Activated T-cell treated with anti-CD3 and anti-CD28 coated beads, Interleukin-2, amount 50 U/mL, for 72 hours (primary cell): ENCODE data around the gene NTN4. TPM values are rescaled to one million over a fixed set of nuclear protein-coding genes. Genes with fewer than 3 reads are reported as not detected.
"Not testable (repeated sequence)": the region's sequence is repeated elsewhere in the genome, so short reads cannot be mapped to it uniquely, and the experiment has no call there.

Experiments used
- ATAC-seq, 2 donors: fragments of 150-1000 bp; cut with Tn5 transposase; replicated peaks in 1 of 2; 2 replicates each; pipeline ENCODE4 v1.10.0; 2021; ENCODE audit warnings: moderate library complexity in 2 of 2, mild to moderate bottlenecking in 1 of 2
- DNase-seq, 2 donors: peaks; one replicate each; pipeline ENCODE4 v3.0.0; 2021 to 2022; ENCODE audit warnings: mixed read lengths in 1 of 2
- H3K27ac Mint-ChIP-seq: one replicate; pipeline ENCODE4 v1.8.0; 2022; ENCODE audit warnings: mild to moderate bottlenecking, moderate library complexity, mixed read lengths
- H3K27me3 Mint-ChIP-seq: one replicate; pipeline ENCODE4 v1.8.0; 2022; ENCODE audit warnings: low read depth, mixed read lengths
- H3K36me3 Mint-ChIP-seq, 2 donors: one replicate each; pipeline ENCODE4 v1.8.0; 2022; ENCODE audit warnings: mixed read lengths in 2 of 2, mild to moderate bottlenecking in 1 of 2; ENCODE audit not compliant: insufficient read depth in 2 of 2
- H3K4me1 Mint-ChIP-seq: one replicate; pipeline ENCODE4 v1.8.0; 2022; ENCODE audit warnings: low read depth, mixed read lengths
- H3K4me3 Mint-ChIP-seq, 2 donors: one replicate each; pipeline ENCODE4 v1.8.0; 2022; ENCODE audit warnings: mild to moderate bottlenecking in 2 of 2, mixed read lengths in 2 of 2, moderate library complexity in 2 of 2
- H3K9me3 Mint-ChIP-seq, 2 donors: one replicate each; pipeline ENCODE4 v1.8.0; 2022; ENCODE audit warnings: mixed read lengths in 2 of 2
- total RNA-seq, 2 donors: library from RNA; stranded (reverse); gene quantifications; one replicate each; pipeline ENCODE4 v1.2.3, GENCODE V29; 2022

Gene NTN4
- total RNA-seq: under 1 TPM; 0.26 to 0.69 TPM

DNA sequence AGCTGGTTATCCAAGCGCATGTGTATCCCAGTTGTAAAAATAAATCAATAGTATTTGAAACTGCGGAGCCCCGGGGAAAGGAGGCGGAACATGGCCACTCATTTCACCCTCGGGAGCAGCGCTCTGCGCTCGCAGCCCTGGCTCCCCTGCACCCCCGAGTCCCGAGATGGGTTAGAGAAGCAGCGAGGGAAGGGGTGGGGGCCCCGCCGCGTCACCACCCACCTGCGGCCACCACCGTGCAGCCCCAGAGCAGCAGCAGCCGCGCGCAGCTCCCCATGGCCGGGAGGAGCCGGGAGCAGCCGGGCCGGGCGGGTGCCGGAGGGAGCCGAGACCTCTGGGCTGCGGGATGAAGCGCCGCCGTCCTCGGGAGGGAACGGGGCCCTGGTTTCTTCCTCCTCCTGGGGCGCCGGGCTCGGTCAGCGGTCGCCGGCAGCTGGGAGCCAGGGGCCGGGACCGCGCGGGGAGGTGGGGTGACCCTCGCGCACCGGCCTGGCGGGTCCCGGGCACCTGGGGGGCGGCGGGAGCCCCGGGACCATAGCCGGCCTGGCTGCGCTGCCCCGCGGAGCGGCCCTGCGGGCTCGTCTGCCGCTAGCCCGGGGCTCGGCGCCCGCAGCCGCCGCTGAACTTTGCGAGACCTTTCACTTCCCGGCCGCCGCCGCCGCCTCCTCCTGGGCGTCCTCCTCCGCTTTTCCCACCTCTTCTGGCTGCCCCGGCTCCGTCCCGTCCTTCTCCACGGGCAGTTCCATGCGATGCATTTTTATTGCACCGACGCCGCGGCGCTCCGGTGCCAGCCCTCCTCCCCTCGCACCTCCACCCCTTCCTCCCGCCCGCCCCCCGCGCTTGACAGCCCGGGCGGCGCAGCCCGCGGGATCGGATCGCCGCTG lies at the start of gene NTN4:
Gene NTN4, minus strand, starts transcription at position 732 of the 884 bp plus-strand sequence. Its CDS starts 455 bp downstream, at position 277.
- ATAC-seq (peak; percentile 58 to 65), DNase-seq (peak; percentile 30 to 35)
- H3K27me3 Mint-ChIP-seq: peaks cover 79% of the 10 kb centered on the region
- peaks cover 14% of the 10 kb centered on the region for H3K4me1 Mint-ChIP-seq
- peak within 1 kb of the TSS; percentile 83 to 92 for H3K4me3 Mint-ChIP-seq
- no peak within 1 kb of the TSS for H3K27ac Mint-ChIP-seq
- no peaks in the 10 kb centered on the region for H3K36me3 Mint-ChIP-seq
- no peaks in the 10 kb centered on the region for H3K9me3 Mint-ChIP-seq

DNA sequence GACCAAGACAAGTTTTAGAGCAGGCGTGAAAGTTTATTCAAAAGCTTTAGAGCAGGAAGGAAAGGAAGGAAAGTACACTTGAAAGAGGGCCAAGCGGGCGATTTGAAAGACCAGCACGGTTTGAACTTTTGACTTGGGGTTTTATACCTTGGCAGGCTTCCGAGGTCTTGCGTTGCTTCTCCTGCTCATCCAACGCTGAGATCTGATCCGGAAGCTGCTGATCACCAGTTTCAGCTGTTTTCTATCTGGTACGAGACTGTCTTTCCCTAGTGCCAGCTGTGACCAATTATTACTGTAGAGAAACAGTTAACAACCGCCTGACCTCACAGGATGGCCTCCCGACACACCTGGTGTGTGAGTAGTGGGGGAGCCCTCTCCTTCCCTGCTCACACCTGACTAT lies 47.6 kb upstream of the NTN4 start:
- ATAC-seq: no peak
- H3K27me3 Mint-ChIP-seq: peaks cover 24% of the 10 kb centered on the region
- H3K4me1 Mint-ChIP-seq: peaks cover 5% of the 10 kb centered on the region
- H3K27ac Mint-ChIP-seq: no peak overlapping the region
- H3K9me3 Mint-ChIP-seq: no peaks in the 10 kb centered on the region
- H3K36me3 Mint-ChIP-seq: no peaks in the 10 kb centered on the region
- no peak for DNase-seq
- H3K4me3 Mint-ChIP-seq: peak overlapping the region in 1 of 2 donors; percentile 11

DNA sequence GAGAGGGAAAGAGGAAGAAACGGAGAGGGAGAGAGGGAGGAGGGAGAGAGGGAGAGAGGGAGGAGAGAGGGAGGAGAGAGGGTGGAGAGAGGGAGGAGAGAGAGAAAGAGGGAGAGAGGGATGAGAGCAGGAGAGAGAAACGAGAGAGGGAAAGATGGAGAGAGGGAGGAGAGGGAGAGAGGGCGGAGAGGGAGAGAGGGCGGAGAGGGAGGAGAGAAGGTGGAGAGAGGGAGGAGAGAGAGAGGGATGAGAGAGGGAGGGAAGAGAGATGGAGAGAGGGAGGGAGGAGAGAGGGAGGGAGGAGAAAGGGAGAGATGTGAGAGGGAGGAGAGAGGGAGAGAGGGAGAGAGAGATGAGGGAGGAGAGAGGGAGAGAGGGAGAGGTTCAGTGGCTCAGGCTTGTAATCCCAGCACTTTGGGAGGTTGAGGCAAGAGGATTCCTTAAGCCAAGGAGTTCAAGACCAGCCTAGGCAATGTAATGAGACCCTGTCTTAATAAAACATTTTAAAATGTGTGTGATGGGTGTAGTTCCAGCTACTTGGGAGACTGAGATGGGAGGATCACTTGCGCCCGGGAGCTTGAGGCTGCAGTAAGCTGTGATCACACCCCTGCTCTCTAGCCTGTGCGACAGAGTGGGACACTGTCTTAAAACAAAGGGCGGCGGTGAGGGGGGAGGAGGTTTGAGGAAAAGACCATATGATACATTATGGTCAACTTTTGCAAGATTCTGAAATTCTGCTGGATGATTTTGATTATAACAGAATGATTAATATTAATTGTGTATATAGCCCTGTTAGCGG lies 46.9 kb upstream of the NTN4 start:
- H3K4me1 Mint-ChIP-seq: peaks cover 5% of the 10 kb centered on the region
- no peak overlapping the region for H3K27ac Mint-ChIP-seq
- H3K36me3 Mint-ChIP-seq: no peaks in the 10 kb centered on the region
- no peak for DNase-seq
- H3K9me3 Mint-ChIP-seq: no peaks in the 10 kb centered on the region
- H3K27me3 Mint-ChIP-seq: peaks cover 27% of the 10 kb centered on the region
- ATAC-seq: no peak
- no peak overlapping the region for H3K4me3 Mint-ChIP-seq

DNA sequence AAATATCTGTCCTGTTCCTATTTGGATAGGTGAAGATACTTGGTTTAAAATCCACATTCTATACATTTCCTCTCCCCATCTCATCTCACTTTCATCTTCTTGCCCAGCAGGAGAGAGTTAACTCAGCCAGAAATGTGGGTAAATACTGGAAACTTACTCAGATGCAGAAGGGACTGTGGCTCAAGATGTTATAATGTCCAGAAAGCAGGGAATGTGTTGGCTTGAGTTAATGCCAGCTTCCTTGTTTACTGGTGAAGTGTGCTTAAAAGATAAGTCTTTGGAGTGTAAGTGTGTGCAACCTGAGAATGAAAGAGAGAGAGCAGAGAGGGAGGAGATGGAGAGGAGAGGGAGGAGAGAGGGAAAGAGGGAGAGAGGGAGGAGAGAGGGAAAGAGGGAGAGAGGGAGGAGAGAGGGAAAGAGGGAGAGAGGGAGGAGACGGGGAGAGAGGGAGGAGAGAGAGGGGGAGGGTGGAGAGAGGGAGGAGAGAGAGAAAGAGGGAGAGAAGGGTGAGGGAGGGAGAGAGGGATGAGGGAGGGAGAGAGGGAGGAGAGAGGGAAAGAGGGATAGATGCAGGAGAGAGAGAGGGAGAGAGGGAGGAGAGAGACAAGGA lies 46.2 kb upstream of the NTN4 start:
- no peaks in the 10 kb centered on the region for H3K36me3 Mint-ChIP-seq
- H3K27me3 Mint-ChIP-seq: peaks cover 32% of the 10 kb centered on the region
- H3K9me3 Mint-ChIP-seq: no peaks in the 10 kb centered on the region
- H3K27ac Mint-ChIP-seq: no peak overlapping the region
- DNase-seq (no peak), ATAC-seq (no peak)
- no peak overlapping the region for H3K4me3 Mint-ChIP-seq
- peaks cover 5% of the 10 kb centered on the region for H3K4me1 Mint-ChIP-seq

DNA sequence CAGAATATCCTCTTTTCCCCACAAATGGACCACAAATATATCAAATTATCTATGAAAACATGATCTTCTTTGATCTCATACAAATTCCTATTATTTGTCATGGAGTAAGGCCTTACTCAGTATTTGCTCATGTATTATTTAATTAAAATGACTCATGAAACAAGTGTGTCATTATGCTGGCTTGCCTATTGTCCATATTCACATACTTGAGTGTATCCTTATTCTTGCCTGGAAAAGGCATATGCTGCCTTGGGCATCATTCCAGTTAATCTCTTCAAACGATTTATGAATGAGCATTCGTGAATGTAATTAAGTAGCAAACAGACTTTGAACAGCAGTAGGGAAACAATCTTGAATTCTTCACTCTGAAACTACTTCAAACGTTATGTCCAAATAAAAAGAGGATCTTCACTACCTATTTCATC lies 45.6 kb upstream of the NTN4 start:
- Mint-ChIP-seq H3K27me3 (peaks cover 32% of the 10 kb centered on the region), H3K27ac (no peak overlapping the region), H3K4me3 (no peak overlapping the region), H3K9me3 (no peaks in the 10 kb centered on the region), H3K36me3 (no peaks in the 10 kb centered on the region), H3K4me1 (peaks cover 5% of the 10 kb centered on the region)
- DNase-seq: no peak
- ATAC-seq: no peak

DNA sequence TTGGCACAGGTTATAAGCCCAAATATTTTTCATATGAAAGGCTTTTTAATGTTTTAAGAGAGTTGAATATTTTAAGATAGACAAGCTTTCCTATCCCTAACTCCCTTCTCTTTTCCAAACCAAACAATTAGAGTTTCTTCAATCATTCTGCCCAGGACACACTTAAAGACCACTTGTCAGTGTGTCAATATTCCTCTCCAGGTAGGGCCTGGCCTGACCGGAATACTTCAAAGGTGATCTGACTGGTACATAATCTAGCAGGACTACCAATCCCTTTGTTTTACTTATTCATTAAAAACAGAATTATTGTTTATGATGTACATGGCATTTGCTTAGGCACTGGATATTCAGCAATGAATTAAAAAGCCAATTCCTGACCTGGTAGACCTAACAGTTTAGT lies 44.0 kb upstream of the NTN4 start:
- Mint-ChIP-seq H3K36me3 (no peaks in the 10 kb centered on the region), H3K4me3 (no peak overlapping the region), H3K27me3 (peaks cover 42% of the 10 kb centered on the region)

DNA sequence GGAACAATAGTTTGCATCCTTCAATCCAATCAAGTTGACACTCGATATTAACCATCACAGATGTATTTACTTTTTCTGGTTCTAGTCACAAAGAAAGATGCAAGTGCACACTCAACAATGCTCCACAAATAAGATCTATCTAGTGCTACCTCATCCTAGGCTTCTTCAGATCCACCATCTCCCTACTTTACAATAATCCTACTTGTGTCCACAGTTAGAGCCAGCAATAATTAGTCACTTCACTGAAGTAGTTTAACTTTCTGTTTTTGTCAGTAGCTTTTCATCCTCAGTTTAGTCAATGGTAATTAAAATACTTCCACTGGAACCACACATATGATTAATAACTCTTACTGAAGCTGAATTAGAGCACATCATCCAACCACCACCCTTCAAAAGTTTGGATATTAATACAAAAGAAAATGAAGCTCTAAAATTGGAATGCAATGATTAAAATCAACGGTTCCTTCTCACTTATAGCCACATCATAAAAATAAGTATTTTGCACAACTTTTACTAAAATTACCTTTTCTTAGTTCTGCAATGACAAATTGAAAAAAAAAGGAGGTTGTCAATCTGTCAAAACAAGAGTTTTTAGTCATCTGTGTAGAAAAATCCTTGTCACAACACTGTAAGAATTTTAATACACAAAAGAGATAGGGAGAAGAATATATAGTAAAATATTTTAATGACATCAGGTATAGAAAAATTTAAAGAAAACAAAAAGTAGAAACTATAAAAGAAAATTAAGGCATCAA lies 39.9 kb upstream of the NTN4 start:
- Mint-ChIP-seq H3K9me3 (no peaks in the 10 kb centered on the region), H3K4me1 (peaks cover 8% of the 10 kb centered on the region), H3K36me3 (no peaks in the 10 kb centered on the region), H3K27ac (no peak overlapping the region), H3K27me3 (peaks cover 34% of the 10 kb centered on the region), H3K4me3 (peak overlapping the region in 1 of 2 donors; percentile 3)
- ATAC-seq (peak; percentile 50 to 85), DNase-seq (no peak)

More for the DNA sequence above, 44.0 kb upstream of the NTN4 start:
- ATAC-seq: no peak
- Mint-ChIP-seq H3K4me1 (peaks cover 14% of the 10 kb centered on the region), H3K27ac (no peak overlapping the region), H3K9me3 (no peaks in the 10 kb centered on the region)
- DNase-seq: no peak

DNA sequence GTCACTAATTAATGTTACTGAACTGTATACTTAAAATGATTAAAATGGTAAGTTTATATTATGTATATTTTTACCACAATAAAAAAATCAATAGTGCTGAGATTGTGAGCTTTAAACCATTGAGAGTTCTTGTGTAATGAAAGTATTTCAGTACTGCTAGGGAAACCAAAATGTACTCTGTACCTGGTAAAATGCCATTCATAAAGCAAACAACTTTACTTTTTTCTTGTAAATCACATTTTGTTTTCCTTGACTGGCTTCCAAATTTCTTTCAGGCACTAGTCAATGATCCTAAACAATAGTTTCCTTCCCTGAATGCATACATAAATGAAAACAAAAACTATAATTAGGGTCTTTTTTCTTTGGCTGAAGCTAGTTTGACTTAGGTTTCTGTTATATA lies 38.8 kb upstream of the NTN4 start:
- DNase-seq (no peak), ATAC-seq (no peak)
- Mint-ChIP-seq H3K36me3 (no peaks in the 10 kb centered on the region), H3K4me3 (no peak overlapping the region), H3K4me1 (peaks cover 8% of the 10 kb centered on the region), H3K27ac (no peak overlapping the region), H3K27me3 (peaks cover 30% of the 10 kb centered on the region), H3K9me3 (no peaks in the 10 kb centered on the region)

DNA sequence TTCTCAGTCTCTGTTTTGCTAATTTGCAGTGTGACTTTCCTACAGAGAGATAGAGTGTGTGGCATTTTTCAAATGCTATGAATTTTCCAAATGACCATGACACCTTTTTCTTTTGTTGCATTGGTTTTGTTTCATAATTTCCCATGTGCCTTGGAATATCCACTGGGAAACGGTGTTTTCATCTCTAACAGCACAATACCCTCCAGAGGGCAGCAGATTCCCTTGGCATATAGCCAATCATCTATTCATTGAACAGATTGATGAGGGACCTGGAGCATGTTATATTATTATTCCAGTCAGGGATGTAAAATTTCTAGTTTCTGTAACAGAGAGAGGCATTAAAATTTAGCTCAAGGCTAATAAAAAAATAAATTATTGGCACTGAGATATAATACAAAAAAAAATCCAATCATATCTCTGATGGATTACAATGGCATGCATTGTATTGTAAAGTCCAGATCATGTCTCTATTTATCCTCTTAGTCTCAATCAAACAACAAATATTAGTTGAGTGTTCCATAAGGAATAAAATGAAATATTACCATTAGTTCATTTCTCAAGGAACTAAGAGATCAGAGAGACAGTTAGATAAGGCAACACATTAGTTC lies 29.6 kb upstream of the NTN4 start:
- Mint-ChIP-seq H3K4me1 (no peaks in the 10 kb centered on the region), H3K4me3 (no peak overlapping the region), H3K36me3 (no peaks in the 10 kb centered on the region), H3K9me3 (no peaks in the 10 kb centered on the region), H3K27ac (no peak overlapping the region), H3K27me3 (peaks cover 14% of the 10 kb centered on the region)
- ATAC-seq: no peak
- no peak for DNase-seq

DNA sequence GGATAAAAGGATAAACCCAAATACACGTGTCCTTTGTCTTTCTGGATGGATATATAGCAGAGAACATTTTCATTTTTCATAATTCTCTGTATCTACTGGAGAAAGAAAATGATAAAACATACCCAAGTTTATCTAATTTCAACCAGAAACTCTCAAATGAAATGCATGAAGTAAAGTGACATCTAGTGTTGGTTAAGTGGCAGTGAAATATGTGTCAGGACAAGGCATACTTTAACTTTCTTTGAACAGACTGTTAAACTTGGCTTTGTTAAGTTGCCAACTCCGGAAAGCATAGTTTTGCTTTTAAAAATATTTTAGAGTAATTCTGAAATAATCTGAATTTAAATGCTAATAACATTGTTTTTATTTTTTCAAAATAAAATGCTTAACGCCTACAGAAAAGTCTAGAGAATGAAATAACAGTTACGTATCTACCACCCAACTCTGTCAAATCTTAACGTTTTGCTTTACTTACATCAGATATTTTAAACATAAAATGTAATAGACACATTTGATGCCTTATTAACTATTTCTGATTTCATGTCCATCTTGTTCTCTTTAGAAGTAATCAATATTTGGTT lies 25.2 kb upstream of the NTN4 start:
- no peaks in the 10 kb centered on the region for H3K9me3 Mint-ChIP-seq
- H3K4me3 Mint-ChIP-seq: no peak overlapping the region
- peaks cover 5% of the 10 kb centered on the region for H3K27me3 Mint-ChIP-seq
- H3K27ac Mint-ChIP-seq: no peak overlapping the region
- no peak for DNase-seq
- H3K36me3 Mint-ChIP-seq: no peaks in the 10 kb centered on the region
- H3K4me1 Mint-ChIP-seq: no peaks in the 10 kb centered on the region
- ATAC-seq: no peak

DNA sequence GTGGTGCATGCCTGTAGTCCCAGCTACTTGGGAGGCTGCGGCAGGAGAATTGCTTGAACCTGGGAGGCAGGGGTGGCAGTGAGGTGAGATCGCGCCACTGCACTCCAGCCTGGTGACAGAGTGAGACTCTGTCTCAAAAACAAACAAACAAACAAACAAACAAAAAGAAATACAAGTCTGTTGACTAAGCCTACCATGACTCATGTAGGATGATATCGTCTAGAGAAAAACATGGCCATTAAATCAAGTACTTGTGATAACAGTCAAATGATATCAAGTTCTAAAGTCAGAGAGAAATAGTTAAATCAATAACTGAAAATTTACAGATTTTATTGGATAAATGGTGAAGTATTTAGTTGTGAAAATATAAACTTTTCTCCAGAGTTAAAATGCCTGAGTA lies 21.6 kb upstream of the NTN4 start:
- not testable (repeated sequence) for ATAC-seq, H3K4me1 Mint-ChIP-seq, H3K4me3 Mint-ChIP-seq, H3K27ac Mint-ChIP-seq, H3K9me3 Mint-ChIP-seq, H3K36me3 Mint-ChIP-seq, DNase-seq
- peaks cover 11% of the 10 kb centered on the region for H3K27me3 Mint-ChIP-seq

DNA sequence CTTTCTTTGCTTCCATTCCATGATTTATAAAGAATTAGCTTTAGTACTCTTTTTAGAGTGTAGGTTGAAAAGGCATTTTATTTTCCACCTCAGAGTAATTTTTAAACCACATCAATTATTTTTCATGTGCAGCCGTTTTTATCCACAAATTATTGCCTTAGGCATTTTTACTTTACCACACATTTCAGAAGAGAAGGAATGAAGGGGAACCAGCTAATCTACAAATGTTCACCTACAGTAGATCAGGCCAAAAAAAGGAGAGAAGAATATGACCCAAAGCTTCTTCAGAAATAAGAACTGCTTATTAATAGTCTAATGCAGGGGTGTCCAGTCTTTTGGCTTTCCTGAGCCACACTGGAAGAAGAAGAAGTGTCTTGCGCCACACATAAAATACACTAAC lies 19.8 kb upstream of the NTN4 start:
- no peak for ATAC-seq
- no peak overlapping the region for H3K4me3 Mint-ChIP-seq
- peaks cover 15% of the 10 kb centered on the region for H3K27me3 Mint-ChIP-seq
- H3K27ac Mint-ChIP-seq: no peak overlapping the region
- peaks cover 2% of the 10 kb centered on the region in 2 donors for H3K9me3 Mint-ChIP-seq
- H3K4me1 Mint-ChIP-seq: no peaks in the 10 kb centered on the region
- no peak for DNase-seq
- H3K36me3 Mint-ChIP-seq: peaks cover 0 to 3% of the 10 kb centered on the region in 2 donors
